GM21825 (cell line): Measurements from ENCODE around the gene UQCRC2.
"Not testable (repeated sequence)": the region's sequence is repeated elsewhere in the genome, so short reads cannot be mapped to it uniquely, and the experiment has no call there.

Source experiments
- ATAC-seq: cut with Tn5 transposase; IDR thresholded peaks from one replicate; pipeline ENCODE4 v1.9.1; 2021; ENCODE audit warnings: mild to moderate bottlenecking, moderate library complexity; ENCODE audit not compliant: unreplicated experiment

The UQCRC2 gene

GRCh38 chr16:21952793-21953540 is at the start of gene UQCRC2:
TSS of gene UQCRC2 (plus strand) at chr16:21953361. CDS start at chr16:21953424, 63 bp downstream.
- peak; percentile 80 for ATAC-seq

DNA sequence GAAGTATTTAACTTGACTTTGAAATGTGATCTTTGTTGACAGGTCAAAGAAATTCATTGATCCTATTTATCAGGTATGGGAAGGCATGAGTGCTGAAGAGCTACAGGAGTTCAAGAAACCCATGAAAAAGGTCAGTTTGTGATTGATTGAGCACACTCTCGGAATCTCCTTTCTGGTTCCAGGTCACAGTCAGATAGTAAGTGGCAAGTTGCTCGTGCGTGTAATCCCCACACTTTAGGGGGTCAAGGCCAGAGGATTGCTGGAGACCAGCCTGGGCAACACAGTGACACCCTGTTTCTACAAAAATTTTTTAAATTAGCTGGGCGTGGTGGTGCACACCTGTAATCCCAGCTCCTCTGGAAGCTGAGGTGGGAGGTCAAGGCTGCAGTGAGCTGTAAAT is 20.5 kb upstream of the UQCRC2 start:
- not testable (repeated sequence) for ATAC-seq

GRCh38 chr16:21933316-21933715 is 19.8 kb upstream of the UQCRC2 start:
- ATAC-seq = not testable (repeated sequence)

DNA sequence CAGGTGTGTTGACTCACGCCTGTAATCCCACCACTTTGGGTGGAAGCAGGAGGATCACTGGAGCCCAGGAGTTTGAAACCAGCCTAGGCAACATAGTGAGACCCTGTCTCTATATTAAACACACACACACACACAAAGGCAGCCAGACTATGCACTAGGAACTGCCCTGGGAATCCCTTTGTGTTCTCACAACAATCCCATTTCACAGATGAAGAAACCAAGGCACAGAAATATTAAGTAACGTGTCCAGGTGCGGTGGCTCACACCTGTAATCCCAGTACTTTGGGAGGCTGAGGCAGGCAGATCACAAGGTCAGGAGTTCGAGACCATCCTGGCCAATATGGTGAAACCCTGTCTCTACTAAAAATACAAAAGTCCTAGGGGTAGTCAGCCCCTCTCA is 19.4 kb upstream of the UQCRC2 start:
- not testable (repeated sequence) for ATAC-seq

DNA sequence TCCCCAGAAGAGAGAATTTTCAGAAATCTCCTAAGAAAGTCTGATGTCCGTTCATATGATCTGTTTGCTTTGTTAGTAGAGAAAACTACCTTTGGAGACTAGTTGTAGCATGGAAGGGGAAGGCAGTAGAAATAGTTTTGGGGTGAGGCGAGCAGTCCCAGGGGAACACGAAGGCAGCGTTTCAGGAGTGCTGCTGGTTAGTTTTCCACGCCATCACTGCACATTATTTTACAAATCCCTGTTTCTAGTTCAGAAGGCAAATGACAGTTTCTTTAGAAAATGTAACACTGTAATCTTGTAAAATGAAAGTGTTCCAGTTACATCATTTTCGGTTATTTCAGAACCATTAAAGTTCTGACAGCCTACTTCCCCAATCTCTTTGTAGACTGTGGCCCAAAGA is 16.9 kb upstream of the UQCRC2 start:
- not testable (repeated sequence) for ATAC-seq

GRCh38 chr16:21937336-21937829 is 15.8 kb upstream of the UQCRC2 start:
- ATAC-seq = no peak

DNA sequence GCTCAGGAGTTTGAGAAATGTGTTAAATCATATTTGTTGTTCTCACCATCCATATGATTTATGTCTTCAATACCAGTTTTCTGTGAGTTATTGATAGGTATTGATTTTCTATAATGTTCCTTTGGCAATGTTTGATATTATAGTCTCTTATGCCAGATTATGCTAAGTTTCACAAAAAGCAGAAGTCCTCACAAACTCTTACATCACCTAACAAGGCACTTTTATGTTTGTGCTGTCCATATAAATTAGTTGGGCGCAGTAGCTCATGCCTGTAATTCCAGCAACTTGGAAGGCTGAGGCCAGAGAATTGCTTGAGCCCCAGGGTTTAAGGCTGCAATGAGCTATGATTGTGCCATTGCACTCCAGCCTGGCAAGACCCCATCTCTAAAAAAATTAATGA is 12.6 kb upstream of the UQCRC2 start:
- no peak for ATAC-seq

DNA sequence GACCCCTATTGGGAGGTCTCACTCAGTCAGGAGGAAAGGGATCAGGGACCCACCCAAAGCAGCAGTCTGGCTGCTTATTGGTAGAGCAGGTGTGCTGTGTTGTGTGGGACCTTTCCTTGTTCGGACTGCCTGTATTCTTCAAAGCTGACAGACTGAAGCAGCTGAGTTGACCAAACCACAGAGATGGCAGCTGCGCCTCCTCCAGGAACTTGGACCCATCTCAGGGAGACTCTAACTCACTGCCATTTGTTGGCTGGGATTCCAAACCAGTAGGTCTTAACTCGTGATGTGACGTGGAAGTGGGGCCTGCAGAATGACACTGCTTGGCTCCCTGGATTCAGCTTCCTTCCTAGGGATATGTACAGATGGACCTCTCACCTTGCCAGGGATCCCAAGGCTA is 9.6 kb upstream of the UQCRC2 start:
- ATAC-seq = no peak

DNA sequence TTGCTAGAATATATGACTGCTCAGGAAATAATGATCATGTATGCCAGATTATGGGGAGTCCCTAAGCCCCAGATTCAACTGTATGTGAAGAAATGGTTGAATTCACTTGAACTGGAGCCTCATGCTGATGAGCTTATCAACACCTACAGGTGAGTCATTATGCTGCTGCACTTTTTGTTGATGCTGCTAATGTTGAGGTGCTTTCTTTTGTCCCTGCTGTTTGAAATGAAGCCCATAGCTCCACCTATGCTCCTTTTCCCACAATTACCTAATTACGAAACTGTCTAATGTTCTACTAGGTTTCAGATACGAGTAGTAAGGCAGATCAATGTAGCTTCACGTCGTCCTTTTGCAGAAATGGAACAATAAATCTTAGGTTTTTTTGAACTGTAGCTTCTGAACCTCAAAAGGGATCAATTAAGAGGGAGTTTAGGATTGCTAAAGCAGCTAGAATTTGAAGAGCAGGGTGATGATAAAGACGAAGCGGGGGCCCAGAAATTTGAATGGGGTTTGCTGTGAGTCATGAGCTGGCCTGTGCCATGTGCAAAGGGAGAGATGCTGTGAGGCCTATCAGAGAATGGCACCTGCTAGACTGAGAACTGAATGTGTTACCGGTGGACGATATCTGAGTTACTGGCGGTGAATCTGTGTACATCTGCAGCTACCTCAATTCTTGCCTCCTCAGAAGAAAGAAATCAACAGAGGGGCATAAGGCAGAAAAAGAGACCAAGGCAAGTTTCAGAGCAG is 6.1 kb upstream of the UQCRC2 start:
- no peak for ATAC-seq

GRCh38 chr16:21949713-21950260 is 3.4 kb upstream of the UQCRC2 start:
- no peak for ATAC-seq

GRCh38 chr16:21950782-21951521 is 2.2 kb upstream of the UQCRC2 start:
- ATAC-seq = no peak

- ATAC-seq = peak; percentile 37
Measured at GRCh38 chr16:21952040-21952792, 945 bp upstream of the UQCRC2 start.

DNA sequence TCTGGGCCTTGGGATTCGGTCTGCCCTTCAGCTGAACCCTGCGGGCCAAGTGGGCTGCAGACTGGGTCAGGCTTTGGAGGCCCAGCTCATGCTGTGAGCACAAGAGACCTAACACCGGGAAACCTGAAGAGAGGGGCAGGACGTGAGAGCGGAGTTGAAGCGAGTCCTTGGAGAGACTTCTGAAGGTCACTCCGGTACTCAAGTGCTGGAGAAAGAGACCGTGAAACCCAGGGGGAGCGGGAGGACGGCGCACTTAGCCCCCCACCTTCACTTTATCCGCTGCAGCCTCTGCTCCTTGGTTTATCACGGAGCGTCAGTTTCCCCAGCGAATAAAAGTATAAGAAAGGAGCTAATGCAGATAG is 361 bp downstream of the UQCRC2 start:
- ATAC-seq = no peak

- no peak for ATAC-seq
Measured at GRCh38 chr16:21957714-21958346, 4.7 kb downstream of the UQCRC2 start.

DNA sequence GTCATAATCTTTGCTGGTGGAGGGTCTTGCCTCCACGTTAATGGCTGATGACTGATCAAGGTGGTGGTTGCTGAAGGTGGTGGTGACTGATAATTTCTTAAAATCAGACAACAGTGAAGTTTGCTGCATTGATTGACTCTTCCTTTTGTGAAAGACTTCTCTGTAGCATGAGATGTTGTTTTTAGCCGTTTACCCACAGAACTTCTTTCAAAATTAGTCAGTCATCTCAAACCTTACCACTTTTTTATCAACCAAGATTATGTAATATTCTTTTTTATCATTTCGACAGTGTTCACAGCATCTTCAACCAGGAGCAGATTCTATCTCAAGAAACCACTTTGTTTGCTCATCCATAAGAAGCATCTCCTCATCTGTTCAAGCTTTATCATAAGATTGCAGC is 5.9 kb downstream of the UQCRC2 start:
- ATAC-seq = no peak

GRCh38 chr16:21962475-21962874 is 9.3 kb downstream of the UQCRC2 start:
- no peak for ATAC-seq

DNA sequence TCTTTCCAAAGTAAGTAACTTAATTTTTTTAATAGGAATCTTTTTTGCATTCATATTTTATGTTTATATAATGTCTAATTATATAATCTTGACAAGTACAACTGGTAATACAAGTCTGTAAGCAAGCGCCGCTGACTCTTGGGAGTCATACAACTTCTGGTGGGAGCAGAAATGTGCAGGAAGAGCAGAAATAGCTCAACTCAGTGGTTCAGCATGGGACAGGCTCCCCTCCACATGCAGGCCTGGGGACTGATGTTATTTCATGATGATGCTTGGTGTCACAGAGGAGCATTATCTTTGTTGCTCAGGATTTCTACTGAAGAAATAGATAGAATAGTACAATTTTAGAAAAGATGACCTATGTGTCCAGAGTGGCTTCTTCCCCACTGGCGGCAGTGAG is 10.7 kb downstream of the UQCRC2 start:
- no peak for ATAC-seq

DNA sequence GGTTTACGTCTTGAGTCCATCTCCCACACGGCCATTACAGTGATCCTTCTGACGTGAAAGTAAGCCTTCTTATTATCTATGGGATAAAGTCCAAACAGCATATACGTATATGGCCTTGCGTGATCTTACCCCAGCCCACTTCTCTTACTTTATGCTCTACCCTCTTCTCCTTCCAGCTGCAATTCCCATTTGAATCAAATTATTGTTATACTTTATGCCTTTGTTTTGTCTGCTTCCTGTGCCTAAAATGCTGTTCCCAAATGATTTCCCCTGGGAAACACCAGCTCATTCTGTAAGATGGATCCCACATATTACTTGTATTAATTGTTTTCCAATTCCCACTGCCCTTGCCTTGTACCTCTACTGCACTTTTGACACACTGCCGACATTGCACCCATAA is 11.2 kb downstream of the UQCRC2 start:
- no peak for ATAC-seq

DNA sequence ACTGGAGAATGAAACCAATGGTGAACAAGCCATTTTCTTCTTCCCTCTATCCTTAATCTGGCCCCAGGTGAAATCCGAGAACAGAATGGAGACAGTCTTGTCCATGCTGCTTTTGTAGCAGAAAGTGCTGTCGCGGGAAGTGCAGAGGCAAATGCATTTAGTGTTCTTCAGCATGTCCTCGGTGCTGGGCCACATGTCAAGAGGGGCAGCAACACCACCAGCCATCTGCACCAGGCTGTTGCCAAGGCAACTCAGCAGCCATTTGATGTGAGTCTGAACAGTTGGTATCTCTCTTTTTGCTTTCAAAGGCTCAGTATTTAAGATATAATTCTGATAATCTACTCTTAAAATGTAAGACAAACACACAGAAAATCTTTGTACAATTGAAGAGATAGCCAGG is 18.7 kb downstream of the UQCRC2 start:
- no peak for ATAC-seq

DNA sequence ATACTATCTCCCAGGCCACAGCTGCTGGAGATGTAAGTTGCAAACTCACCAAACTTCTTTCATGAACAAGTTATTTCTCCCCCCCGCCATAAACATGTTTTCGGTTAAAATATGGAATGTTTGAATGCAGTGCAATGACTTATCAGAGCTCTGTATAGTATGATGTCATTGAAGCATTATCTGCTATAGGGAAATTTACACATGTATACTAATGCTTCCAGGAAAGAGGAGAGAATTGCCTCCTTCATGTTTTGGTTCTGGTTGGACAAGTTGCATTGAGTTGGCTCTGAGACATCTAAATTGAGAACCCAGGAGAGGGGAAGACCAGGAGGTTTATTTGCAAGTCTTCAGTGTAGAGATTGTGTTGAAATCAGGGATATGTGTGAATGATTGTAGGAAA is 20.8 kb downstream of the UQCRC2 start:
- no peak for ATAC-seq
